ENCODE measurements around the gene PLPP3. TPM values are rescaled to one million over a fixed set of nuclear protein-coding genes. Genes with fewer than 3 reads are reported as not detected.

The PLPP3 gene
- total and polyA plus RNA-seq, 9 of the 15 experiments (the other 6 are each of a cell fraction or from before 2014, with no cell fraction given) = 0.07 to 0.54 (median 0.20) TPM

- TF ChIP-seq GATA2 (CRISPR knock-in tag; IDR thresholded peaks at IDR 0.05) (no peak), ZNF263 (CRISPR knock-in tag; IDR thresholded peaks at IDR 0.05; ENCODE audit: borderline replicate concordance) (no peak), CHD1 (IDR thresholded peaks at IDR 0.05; ENCODE audit: low read length) (no peak), ZNF436 (CRISPR knock-in tag; IDR thresholded peaks at IDR 0.05) (no peak), LCOR (CRISPR knock-in tag; IDR thresholded peaks at IDR 0.05) (no peak), ARNT (IDR thresholded peaks at IDR 0.05) (0 out of 4 replicates have a peak, but pooled peaks of 1 of the 2 experiments have one; percentile 20), POLR2H (tag; IDR thresholded peaks at IDR 0.05; ENCODE audit: low read depth) (no peak), ZNF24 (IDR thresholded peaks at IDR 0.05) (no peak), HOMEZ (CRISPR knock-in tag; IDR thresholded peaks at IDR 0.05) (no peak), HDAC3 (IDR thresholded peaks at IDR 0.05; ENCODE audit: borderline replicate concordance, partially characterized antibody) (no peak), ZNF589 (CRISPR knock-in tag; IDR thresholded peaks at IDR 0.05; ENCODE audit: low read depth) (0 out of 2 replicates have a peak, but pooled peaks have one; percentile 38), ZNF445 (CRISPR knock-in tag; IDR thresholded peaks at IDR 0.05; ENCODE audit: low read depth) (no peak), ATF7 (IDR thresholded peaks at IDR 0.05) (peak; percentile 36; the same call in 1 of the 2 replicates), POLR2AphosphoS2 (IDR thresholded peaks at IDR 0.05; ENCODE audit: low read length) (no peak), CREB5 (CRISPR knock-in tag; IDR thresholded peaks at IDR 0.05) (no peak), SMAD1 (IDR thresholded peaks at IDR 0.05; ENCODE audit: low read depth, low read length, partially characterized antibody) (no peak), XRCC5 (IDR thresholded peaks at IDR 0.05; ENCODE audit: low read depth, low read length) (no peak), KHSRP (IDR thresholded peaks at IDR 0.05) (no peak), PRPF4 (IDR thresholded peaks at IDR 0.05; ENCODE audit: insufficient read depth, low read depth, low read length, poor library complexity, severe bottlenecking) (no peak), SMAD2 (IDR thresholded peaks at IDR 0.05; ENCODE audit: low read depth, low read length) (no peak), MEF2D (tag; conservative IDR thresholded peaks at IDR 0.05; ENCODE audit: low read depth) (0 out of 2 replicates have a peak, but pooled peaks have one; percentile 2), GMEB1 (CRISPR knock-in tag; IDR thresholded peaks at IDR 0.05) (no peak), SFPQ (IDR thresholded peaks at IDR 0.05; ENCODE audit: low read depth, low read length) (no peak)
These were observed 63.3 kb downstream of the PLPP3 start (continued) for GRCh38 chr1:56515898-56516538.
